Fibroblast of lung (primary cell): ENCODE measurements around the gene LRRD1.

ENCODE experiments used
- CTCF ChIP-seq, 2 donors: IDR thresholded peaks in 1 of 2; conservative IDR thresholded peaks in 1 of 2; 1 replicate in 1 of 2; 2 replicates in 1 of 2; pipeline ENCODE4 v1.5.1; 2011 to 2012; ENCODE audit warnings: low read length in 2 of 2, control low read depth in 1 of 2, inconsistent platforms in 1 of 2, low read depth in 1 of 2, mild to moderate bottlenecking in 1 of 2
- EZH2 ChIP-seq: IDR thresholded peaks from 2 replicates; pipeline ENCODE4 v1.5.1; 2012; ENCODE audit warnings: low read length, control low read depth, mild to moderate bottlenecking; ENCODE audit errors: missing control alignments

DNA sequence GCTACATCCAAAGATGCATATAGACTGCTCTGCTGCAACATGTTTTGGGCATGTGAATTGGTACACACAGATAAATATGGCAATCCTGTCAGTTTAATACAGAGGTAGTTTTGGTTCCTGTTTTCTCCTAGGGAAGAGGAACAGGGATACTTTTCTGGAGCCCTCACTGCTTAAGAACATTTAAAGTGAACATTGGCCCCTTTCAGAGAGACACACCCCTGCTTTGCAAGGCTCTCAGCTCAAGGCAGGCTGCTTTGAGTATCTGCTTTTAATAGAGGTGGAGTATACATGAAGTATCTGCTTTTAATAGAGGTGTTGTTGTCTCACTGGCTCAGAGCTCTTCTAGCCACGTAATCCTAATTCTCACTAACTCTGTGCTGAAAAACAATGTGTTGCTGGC lies 83.6 kb downstream of the LRRD1 start:
- TF ChIP-seq CTCF (conservative IDR thresholded peaks at IDR 0.05 in 1 of 2, IDR thresholded peaks at IDR 0.05 in 1 of 2; ENCODE audit: low read depth in 1 of 2, low read length in 2 of 2) = no peak
- TF ChIP-seq EZH2 = no peak
